ENCODE measurements around the gene COX4I1.

The COX4I1 gene

DNA sequence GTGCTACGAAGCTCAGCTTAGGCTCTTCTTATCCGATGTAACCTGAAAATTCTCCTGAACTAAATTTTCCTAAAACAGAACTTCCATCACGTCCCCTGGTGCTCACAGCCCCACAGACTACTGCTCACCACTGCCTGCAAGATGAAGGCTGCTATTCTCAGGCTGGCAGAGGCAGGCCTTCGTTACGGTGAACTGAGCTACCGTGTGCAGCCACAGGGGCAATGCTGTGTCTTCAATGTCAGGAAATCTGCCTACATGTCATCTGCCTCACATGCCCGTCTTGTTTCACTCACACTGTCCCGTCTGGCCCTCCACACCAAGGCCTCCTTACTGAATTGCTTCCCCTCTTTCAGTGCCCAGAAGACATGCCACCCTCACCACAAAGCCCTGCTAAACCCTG lies 16.1 kb upstream of the COX4I1 start:
- in situ Hi-C loops (cut with HindIII; ENCODE audit: low sequenced_read_pairs): no loop called here
- no peak overlapping the region for H3K4me3 ChIP-seq (ENCODE audit: low read depth, low read length)
- TF ChIP-seq, protein P1, sequence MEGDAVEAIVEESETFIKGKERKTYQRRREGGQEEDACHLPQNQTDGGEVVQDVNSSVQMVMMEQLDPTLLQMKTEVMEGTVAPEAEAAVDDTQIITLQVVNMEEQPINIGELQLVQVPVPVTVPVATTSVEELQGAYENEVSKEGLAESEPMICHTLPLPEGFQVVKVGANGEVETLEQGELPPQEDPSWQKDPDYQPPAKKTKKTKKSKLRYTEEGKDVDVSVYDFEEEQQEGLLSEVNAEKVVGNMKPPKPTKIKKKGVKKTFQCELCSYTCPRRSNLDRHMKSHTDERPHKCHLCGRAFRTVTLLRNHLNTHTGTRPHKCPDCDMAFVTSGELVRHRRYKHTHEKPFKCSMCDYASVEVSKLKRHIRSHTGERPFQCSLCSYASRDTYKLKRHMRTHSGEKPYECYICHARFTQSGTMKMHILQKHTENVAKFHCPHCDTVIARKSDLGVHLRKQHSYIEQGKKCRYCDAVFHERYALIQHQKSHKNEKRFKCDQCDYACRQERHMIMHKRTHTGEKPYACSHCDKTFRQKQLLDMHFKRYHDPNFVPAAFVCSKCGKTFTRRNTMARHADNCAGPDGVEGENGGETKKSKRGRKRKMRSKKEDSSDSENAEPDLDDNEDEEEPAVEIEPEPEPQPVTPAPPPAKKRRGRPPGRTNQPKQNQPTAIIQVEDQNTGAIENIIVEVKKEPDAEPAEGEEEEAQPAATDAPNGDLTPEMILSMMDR (IDR thresholded peaks at IDR 0.05; ENCODE audit: low read depth, low read length): no peak
- no peak for DNase-seq (ENCODE audit: low read depth, low spot score)

DNA sequence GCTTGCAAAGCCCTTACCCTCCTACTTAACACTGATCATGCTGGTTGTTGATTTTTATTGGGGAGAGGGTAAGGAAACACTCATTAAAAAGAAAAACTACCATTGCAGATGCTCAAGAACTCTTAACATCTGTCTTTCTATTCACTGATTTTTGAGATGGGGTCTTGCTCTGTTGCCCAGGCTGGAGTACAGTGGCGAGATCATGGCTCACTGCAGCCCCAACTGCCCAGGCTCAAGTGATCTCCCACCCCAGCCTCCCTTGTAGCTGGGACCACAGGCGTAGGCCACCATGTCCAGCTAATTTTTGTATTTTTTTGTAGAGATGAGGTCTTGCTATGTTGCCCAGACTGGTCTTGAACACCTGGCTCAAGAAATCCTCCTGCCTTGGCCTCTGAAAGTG lies 14.7 kb upstream of the COX4I1 start:
- H3K4me3 ChIP-seq (ENCODE audit: low read depth, low read length): no peak overlapping the region
- in situ Hi-C loops (cut with HindIII; ENCODE audit: low sequenced_read_pairs): no loop called here
- TF ChIP-seq, protein P1 (IDR thresholded peaks at IDR 0.05; ENCODE audit: low read depth, low read length): no peak
- DNase-seq (ENCODE audit: low read depth, low spot score): no peak

DNA sequence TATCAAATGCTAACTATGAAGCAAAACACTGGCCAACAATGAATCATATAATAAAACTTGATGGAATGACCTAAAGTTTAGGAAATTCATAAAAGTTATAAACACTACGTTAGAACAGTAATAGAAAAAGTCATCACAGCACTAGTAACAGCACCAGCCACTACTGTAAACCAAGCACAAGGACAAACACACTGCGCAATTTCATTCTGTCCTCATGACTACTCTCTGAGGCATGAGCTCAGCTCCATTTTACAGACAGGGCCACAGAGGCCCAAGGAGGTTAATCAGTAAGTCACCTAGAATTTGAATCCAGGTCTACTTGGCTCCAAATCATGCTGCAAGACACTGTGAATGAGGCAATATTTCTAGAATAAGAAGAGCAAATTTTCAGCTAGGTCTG lies 13.6 kb upstream of the COX4I1 start:
- TF ChIP-seq, protein P1 (IDR thresholded peaks at IDR 0.05; ENCODE audit: low read depth, low read length): no peak
- in situ Hi-C loops (cut with HindIII; ENCODE audit: low sequenced_read_pairs): no loop called here
- DNase-seq (ENCODE audit: low read depth, low spot score): no peak
- H3K4me3 ChIP-seq (ENCODE audit: low read depth, low read length): no peak overlapping the region

DNA sequence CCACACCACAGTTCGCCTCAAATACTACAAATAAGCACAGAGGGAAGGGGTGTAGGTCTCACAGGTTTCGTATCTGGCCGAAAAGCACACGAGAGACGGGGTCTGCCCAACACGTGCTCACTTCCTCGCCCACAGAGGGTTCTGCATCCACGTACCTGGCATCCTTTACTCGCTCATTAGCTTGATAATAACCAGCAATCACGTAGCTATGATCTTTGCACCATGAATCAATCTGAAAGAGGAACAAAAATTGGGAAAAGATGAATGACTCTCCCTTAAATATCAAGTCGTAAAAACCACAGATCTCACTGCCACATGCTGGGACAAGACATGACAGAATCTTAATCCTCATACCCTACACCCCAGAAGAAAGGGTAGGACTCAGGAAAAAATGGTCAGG lies 10.7 kb upstream of the COX4I1 start:
- no peak for DNase-seq (ENCODE audit: low read depth, low spot score)
- H3K4me3 ChIP-seq (ENCODE audit: low read depth, low read length): no peak overlapping the region
- TF ChIP-seq, protein P1 (IDR thresholded peaks at IDR 0.05; ENCODE audit: low read depth, low read length): no peak
- in situ Hi-C loops (cut with HindIII; ENCODE audit: low sequenced_read_pairs): no loop called here

DNA sequence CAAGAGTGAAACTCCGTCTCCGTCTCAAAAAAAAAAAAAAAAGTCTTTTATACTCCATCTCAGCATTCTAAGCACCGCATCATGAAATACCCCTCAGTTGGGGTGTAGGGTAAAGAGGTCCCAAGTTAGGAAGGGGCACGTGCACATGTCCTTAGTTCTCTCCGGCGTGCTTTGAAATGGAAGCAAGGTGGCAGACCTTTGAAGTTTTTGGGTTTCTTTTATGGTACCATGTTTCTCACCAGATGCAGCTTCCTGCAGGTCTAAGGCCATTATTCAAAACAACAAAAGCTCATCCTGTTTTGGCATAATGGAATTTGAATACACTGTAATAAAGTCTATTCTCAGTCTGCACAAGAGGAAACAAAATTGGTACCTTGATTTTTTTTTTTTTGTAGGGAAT lies 9.7 kb upstream of the COX4I1 start:
- TF ChIP-seq, protein P1 (IDR thresholded peaks at IDR 0.05; ENCODE audit: low read depth, low read length): no peak
- H3K4me3 ChIP-seq (ENCODE audit: low read depth, low read length): no peak overlapping the region
- DNase-seq (ENCODE audit: low read depth, low spot score): no peak
- in situ Hi-C loops (cut with HindIII; ENCODE audit: low sequenced_read_pairs): no loop called here

DNA sequence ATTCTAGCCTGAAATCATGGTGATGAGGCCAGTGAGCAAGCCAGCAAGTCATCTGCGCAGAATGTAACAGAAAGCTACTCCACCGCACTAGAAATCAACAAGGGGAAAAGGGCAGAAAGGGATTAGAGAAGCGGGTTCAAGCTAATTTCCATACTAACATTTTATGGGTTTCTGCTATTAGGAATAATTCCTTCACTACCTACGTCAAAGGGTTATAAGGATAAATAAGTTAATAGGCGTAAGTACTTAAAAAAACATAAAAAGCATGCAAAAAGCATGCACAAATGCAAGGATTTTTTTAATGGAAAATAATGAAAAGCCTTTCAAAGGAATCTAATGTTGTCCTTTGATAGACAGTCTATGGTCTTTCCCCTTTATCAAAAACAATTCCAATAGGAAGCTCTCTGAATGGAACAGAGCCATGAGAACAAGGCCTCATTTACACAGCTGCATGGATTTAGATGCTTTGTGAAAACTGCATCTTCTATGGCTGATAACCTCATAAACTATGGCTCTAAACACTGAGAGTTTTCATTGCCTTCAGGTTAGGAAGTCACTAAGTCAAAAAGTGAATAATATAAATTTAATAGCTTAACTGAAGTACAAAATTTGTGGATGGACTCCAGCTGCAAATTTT lies 5.7 kb upstream of the COX4I1 start:
- DNase-seq (ENCODE audit: low read depth, low spot score): no peak
- TF ChIP-seq, protein P1 (IDR thresholded peaks at IDR 0.05; ENCODE audit: low read depth, low read length): no peak
- no peak overlapping the region for H3K4me3 ChIP-seq (ENCODE audit: low read depth, low read length)
- in situ Hi-C loops (cut with HindIII; ENCODE audit: low sequenced_read_pairs): no loop called here
